Sigmoid colon (tissue), 4 donors: Measurements from ENCODE around the gene IMP4.

ENCODE experiments used
- EP300 ChIP-seq, 4 donors: sonication (generic); formaldehyde crosslinking; IDR thresholded peaks; one replicate each; pipeline ENCODE4 v1.6.1; 2017; ENCODE audit warnings: antibody characterized with exemption in 4 of 4
- POLR2A ChIP-seq, 2 donors: fragments of 450-650 bp; IDR thresholded peaks; one replicate each; pipeline ENCODE4 v1.6.1; 2016; ENCODE audit warnings: antibody characterized with exemption in 2 of 2, mild to moderate bottlenecking in 2 of 2, moderate library complexity in 2 of 2
- POLR2AphosphoS5 ChIP-seq, 4 donors: sonication (generic); formaldehyde crosslinking; IDR thresholded peaks; one replicate each; pipeline ENCODE4 v1.6.1; 2017; ENCODE audit warnings: antibody characterized with exemption in 4 of 4
- TF ChIP-seq, protein P1 (sequence below), 4 experiments: fragments of 450-650 bp in 3 of 4; fragments of 200-600 bp in 1 of 4; IDR thresholded peaks; one replicate each; pipeline ENCODE4 v1.5.1; 2016 to 2019; ENCODE audit warnings: antibody characterized with exemption in 4 of 4, mild to moderate bottlenecking in 3 of 4, moderate library complexity in 2 of 4

- TF ChIP-seq, protein P1, sequence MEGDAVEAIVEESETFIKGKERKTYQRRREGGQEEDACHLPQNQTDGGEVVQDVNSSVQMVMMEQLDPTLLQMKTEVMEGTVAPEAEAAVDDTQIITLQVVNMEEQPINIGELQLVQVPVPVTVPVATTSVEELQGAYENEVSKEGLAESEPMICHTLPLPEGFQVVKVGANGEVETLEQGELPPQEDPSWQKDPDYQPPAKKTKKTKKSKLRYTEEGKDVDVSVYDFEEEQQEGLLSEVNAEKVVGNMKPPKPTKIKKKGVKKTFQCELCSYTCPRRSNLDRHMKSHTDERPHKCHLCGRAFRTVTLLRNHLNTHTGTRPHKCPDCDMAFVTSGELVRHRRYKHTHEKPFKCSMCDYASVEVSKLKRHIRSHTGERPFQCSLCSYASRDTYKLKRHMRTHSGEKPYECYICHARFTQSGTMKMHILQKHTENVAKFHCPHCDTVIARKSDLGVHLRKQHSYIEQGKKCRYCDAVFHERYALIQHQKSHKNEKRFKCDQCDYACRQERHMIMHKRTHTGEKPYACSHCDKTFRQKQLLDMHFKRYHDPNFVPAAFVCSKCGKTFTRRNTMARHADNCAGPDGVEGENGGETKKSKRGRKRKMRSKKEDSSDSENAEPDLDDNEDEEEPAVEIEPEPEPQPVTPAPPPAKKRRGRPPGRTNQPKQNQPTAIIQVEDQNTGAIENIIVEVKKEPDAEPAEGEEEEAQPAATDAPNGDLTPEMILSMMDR (IDR thresholded peaks at IDR 0.05) = no peak
- TF ChIP-seq POLR2A (IDR thresholded peaks at IDR 0.05) (no peak), POLR2AphosphoS5 (IDR thresholded peaks at IDR 0.05) (no peak), EP300 (IDR thresholded peaks at IDR 0.05) (no peak)
Measured at GRCh38 chr2:130357864-130358263, 15.2 kb downstream of the IMP4 start.
